ENCODE results near the gene EXOSC10. TPM values are rescaled to one million over a fixed set of nuclear protein-coding genes. Genes with fewer than 3 reads are reported as not detected.
"Not testable (repeated sequence)": the region's sequence is repeated elsewhere in the genome, so short reads cannot be mapped to it uniquely, and the experiment has no call there.

Gene EXOSC10
- total RNA-seq, 1 donor from 2014 or later, result 17.1 TPM

GRCh38 chr1:11064942-11065341 is 34.7 kb downstream of the EXOSC10 start:
- peaks cover 18% of the 10 kb centered on the region for H3K4me1 ChIP-seq
- no peak overlapping the region for H3K27ac ChIP-seq (replicated peaks)
- H3K27me3 ChIP-seq (ENCODE audit: low read depth), result no peaks in the 10 kb centered on the region
- intact Hi-C loops (cut with micrococcal nuclease), result no loop called here
- DNase-seq, result no peak
- peaks cover 54% of the 10 kb centered on the region for H3K36me3 ChIP-seq
- H3K9me3 ChIP-seq (replicated peaks), result peaks cover 5% of the 10 kb centered on the region
- no peak overlapping the region for H3K4me3 ChIP-seq
- TF ChIP-seq, protein P1, sequence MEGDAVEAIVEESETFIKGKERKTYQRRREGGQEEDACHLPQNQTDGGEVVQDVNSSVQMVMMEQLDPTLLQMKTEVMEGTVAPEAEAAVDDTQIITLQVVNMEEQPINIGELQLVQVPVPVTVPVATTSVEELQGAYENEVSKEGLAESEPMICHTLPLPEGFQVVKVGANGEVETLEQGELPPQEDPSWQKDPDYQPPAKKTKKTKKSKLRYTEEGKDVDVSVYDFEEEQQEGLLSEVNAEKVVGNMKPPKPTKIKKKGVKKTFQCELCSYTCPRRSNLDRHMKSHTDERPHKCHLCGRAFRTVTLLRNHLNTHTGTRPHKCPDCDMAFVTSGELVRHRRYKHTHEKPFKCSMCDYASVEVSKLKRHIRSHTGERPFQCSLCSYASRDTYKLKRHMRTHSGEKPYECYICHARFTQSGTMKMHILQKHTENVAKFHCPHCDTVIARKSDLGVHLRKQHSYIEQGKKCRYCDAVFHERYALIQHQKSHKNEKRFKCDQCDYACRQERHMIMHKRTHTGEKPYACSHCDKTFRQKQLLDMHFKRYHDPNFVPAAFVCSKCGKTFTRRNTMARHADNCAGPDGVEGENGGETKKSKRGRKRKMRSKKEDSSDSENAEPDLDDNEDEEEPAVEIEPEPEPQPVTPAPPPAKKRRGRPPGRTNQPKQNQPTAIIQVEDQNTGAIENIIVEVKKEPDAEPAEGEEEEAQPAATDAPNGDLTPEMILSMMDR (IDR thresholded peaks at IDR 0.05; ENCODE audit: borderline replicate concordance), result no peak

DNA sequence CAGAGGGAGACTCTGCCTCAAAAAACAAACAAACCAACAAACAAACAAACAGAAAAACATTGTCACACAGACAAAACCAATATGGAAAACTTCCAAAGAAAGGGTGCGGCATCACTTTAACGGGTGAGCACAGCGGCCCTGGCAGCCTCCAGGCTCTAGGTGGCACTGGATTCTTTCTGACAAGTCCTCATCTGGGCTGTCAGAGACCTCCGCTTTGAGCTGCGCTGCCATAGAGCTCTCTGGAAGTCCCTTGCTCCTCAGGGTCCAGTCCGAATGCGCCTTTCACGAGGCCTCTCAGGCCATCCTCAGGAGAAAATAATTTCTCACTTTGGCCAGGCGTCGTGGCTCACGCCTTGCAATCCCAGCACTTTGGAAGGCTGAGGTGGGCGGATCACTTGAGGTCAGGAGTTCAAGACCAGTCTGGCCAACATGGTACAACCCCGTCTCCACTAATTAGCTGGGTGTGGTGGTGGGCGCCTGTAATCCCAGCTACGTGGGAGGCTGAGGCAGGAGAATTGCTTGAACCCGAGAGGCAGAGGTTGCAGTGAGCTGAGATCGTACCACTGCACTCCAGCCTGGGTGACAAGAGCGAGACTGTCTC is 35.6 kb downstream of the EXOSC10 start:
- H3K4me3 ChIP-seq; H3K9me3 ChIP-seq (replicated peaks); H3K27me3 ChIP-seq (ENCODE audit: low read depth); intact Hi-C loops (cut with micrococcal nuclease); H3K27ac ChIP-seq (replicated peaks); DNase-seq: not testable (repeated sequence)
- Histone ChIP-seq H3K36me3 (peaks cover 45% of the 10 kb centered on the region), H3K4me1 (peaks cover 24% of the 10 kb centered on the region)

DNA sequence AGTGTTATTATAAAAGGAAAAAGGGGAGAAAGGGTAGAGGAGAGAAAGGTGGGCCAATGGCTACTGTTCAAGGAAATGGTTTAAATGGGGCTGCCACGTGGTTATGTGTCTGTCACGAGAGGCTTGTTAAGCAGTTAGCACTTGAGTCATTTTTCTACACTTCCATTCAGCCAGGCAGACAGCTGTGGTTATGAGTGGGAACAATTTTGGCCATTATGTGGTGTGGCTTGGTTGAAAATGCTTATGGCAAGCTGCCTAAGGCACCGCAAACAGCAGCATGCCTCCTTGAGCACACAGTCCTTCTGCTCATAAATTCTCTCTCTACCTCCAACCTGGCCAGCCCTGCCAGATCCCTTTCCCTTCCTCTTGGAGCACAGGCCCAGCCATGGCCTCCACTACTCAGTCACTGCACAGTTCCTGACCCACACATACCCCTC is 36.7 kb downstream of the EXOSC10 start:
- no peak overlapping the region for H3K4me3 ChIP-seq
- intact Hi-C loops (cut with micrococcal nuclease), result no loop called here
- H3K9me3 ChIP-seq (replicated peaks), result peaks cover 5% of the 10 kb centered on the region
- peaks cover 34% of the 10 kb centered on the region for H3K36me3 ChIP-seq
- H3K4me1 ChIP-seq, result peaks cover 30% of the 10 kb centered on the region
- H3K27ac ChIP-seq (replicated peaks), result no peak overlapping the region
- TF ChIP-seq, protein P1 (IDR thresholded peaks at IDR 0.05; ENCODE audit: borderline replicate concordance), result no peak
- DNase-seq, result no peak
- H3K27me3 ChIP-seq (ENCODE audit: low read depth), result no peaks in the 10 kb centered on the region

- Histone ChIP-seq H3K9me3 (replicated peaks) (peaks cover 5% of the 10 kb centered on the region), H3K27me3 (ENCODE audit: low read depth) (no peaks in the 10 kb centered on the region), H3K4me3 (no peak overlapping the region), H3K36me3 (peaks cover 31% of the 10 kb centered on the region), H3K4me1 (peaks cover 30% of the 10 kb centered on the region), H3K27ac (replicated peaks) (no peak overlapping the region)
- TF ChIP-seq, protein P1 (IDR thresholded peaks at IDR 0.05; ENCODE audit: borderline replicate concordance), result no peak
- intact Hi-C loops (cut with micrococcal nuclease), result no loop called here
- no peak for DNase-seq
These were observed 37.9 kb downstream of the EXOSC10 start for GRCh38 chr1:11061652-11062365.

GRCh38 chr1:11059968-11060830 is 39.5 kb downstream of the EXOSC10 start, which contains the start of gene SRM:
SRM (minus strand) TSS chr1:11060018; CDS start chr1:11059943, 75 bp downstream.
- Histone ChIP-seq H3K4me1 (peaks cover 30% of the 10 kb centered on the region), H3K36me3 (peaks cover 30% of the 10 kb centered on the region), H3K4me3 (peak within 1 kb of the TSS; percentile 98), H3K27ac (replicated peaks) (peak within 1 kb of the TSS; percentile 84), H3K27me3 (ENCODE audit: low read depth) (no peaks in the 10 kb centered on the region), H3K9me3 (replicated peaks) (peaks cover 3% of the 10 kb centered on the region)
- peak; percentile 91 for DNase-seq
- TF ChIP-seq, protein P1 (IDR thresholded peaks at IDR 0.05; ENCODE audit: borderline replicate concordance), result peak; percentile 82
- intact Hi-C loops (cut with micrococcal nuclease), result no loop called here

Measured in left ventricle myocardium inferior (tissue), 1 donor.